Lower leg skin (tissue), 3 donors: Measurements from ENCODE around the gene OSBP2.

Experiments used
- POLR2A ChIP-seq, 2 donors: fragments of 450-650 bp; IDR thresholded peaks; one replicate each; pipeline ENCODE4 v1.6.1; 2016 to 2017; ENCODE audit warnings: antibody characterized with exemption in 2 of 2, mild to moderate bottlenecking in 1 of 2, moderate library complexity in 1 of 2
- TF ChIP-seq, protein P1 (sequence below), 3 donors: fragments of 450-650 bp; IDR thresholded peaks; one replicate each; pipeline ENCODE4 v1.5.1; 2016; ENCODE audit warnings: antibody characterized with exemption in 3 of 3, mild to moderate bottlenecking in 3 of 3, moderate library complexity in 2 of 3

DNA sequence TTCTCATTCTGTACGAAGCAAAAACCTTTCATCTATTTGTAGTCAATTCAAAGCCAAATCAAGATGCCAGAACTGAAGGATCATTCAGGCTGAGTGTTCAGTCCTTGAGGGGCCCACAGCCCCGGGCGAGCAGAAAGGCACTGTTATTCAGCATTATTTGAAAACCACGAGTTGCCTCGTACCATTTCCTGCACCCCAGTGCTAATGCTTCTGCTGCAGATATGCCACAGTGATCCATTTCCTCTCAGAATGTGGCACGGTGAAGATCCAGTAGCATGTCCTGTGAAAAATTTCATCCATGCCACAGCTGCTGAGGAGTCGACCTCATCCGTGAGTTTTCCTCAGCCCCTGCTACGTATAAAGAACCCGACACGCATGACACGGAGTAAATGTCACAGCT lies 85.4 kb downstream of the OSBP2 start:
- TF ChIP-seq, protein P1, sequence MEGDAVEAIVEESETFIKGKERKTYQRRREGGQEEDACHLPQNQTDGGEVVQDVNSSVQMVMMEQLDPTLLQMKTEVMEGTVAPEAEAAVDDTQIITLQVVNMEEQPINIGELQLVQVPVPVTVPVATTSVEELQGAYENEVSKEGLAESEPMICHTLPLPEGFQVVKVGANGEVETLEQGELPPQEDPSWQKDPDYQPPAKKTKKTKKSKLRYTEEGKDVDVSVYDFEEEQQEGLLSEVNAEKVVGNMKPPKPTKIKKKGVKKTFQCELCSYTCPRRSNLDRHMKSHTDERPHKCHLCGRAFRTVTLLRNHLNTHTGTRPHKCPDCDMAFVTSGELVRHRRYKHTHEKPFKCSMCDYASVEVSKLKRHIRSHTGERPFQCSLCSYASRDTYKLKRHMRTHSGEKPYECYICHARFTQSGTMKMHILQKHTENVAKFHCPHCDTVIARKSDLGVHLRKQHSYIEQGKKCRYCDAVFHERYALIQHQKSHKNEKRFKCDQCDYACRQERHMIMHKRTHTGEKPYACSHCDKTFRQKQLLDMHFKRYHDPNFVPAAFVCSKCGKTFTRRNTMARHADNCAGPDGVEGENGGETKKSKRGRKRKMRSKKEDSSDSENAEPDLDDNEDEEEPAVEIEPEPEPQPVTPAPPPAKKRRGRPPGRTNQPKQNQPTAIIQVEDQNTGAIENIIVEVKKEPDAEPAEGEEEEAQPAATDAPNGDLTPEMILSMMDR (IDR thresholded peaks at IDR 0.05), result no peak
- TF ChIP-seq POLR2A (IDR thresholded peaks at IDR 0.05), result no peak
